DND-41 (cell line): Measurements from ENCODE around the gene ZNF22.

ENCODE experiments used
- EZH2 ChIP-seq: IDR thresholded peaks from 3 replicates; pipeline ENCODE4 v1.6.1; 2012; ENCODE audit warnings: borderline replicate concordance, low read depth, mild to moderate bottlenecking, moderate library complexity, low read length, inconsistent platforms; ENCODE audit not compliant: severe bottlenecking
- TF ChIP-seq, protein P1 (sequence below): IDR thresholded peaks from 2 replicates; pipeline ENCODE4 v1.5.1; 2012; ENCODE audit warnings: borderline replicate concordance, low read length, moderate library complexity, mild to moderate bottlenecking; ENCODE audit not compliant: poor library complexity, severe bottlenecking; ENCODE audit errors: extremely low read depth

DNA sequence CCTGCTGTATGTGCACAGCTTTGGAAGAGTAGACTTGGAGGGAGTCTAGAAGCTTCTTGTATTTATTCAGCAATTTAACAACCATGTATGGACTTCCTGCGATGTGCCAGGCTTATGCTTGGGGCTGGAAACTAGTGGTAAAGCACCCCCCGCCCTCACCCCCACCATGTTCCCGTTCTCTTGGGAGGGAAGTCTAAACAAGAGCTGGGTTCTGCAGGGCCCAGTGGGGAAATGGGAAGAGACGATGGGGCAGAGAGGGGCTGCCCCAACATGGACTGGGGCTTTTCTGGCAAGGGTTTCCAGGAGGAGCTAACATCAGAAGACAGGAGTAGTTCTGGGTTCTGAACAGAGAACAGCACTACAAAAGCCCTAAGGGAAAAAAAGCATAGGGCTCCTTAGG is 33.1 kb upstream of the ZNF22 start:
- TF ChIP-seq, protein P1, sequence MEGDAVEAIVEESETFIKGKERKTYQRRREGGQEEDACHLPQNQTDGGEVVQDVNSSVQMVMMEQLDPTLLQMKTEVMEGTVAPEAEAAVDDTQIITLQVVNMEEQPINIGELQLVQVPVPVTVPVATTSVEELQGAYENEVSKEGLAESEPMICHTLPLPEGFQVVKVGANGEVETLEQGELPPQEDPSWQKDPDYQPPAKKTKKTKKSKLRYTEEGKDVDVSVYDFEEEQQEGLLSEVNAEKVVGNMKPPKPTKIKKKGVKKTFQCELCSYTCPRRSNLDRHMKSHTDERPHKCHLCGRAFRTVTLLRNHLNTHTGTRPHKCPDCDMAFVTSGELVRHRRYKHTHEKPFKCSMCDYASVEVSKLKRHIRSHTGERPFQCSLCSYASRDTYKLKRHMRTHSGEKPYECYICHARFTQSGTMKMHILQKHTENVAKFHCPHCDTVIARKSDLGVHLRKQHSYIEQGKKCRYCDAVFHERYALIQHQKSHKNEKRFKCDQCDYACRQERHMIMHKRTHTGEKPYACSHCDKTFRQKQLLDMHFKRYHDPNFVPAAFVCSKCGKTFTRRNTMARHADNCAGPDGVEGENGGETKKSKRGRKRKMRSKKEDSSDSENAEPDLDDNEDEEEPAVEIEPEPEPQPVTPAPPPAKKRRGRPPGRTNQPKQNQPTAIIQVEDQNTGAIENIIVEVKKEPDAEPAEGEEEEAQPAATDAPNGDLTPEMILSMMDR: no peak
- TF ChIP-seq EZH2: no peak
